Gastroesophageal sphincter (tissue), 4 donors: ENCODE results near the gene SSTR4. TPM values are rescaled to one million over a fixed set of nuclear protein-coding genes. Genes with fewer than 3 reads are reported as not detected.

Source experiments
- ATAC-seq: fragments of 150-250 bp; one replicate; pipeline ENCODE4 v1.9.1; 2016; ENCODE audit warnings: mild to moderate bottlenecking, moderate library complexity
- H3K27ac ChIP-seq, 4 donors: fragments of 200-600 bp; sonication (generic) in 3 of 4; 1 replicate in 3 of 4; 2 replicates in 1 of 4; pipeline ENCODE4 v1.5.1; 2016 to 2019
- H3K27me3 ChIP-seq: fragments of 200-600 bp; sonication (generic); one replicate; pipeline ENCODE4 v1.5.1; 2019
- H3K36me3 ChIP-seq, 2 donors: fragments of 200-600 bp; sonication (generic); one replicate each; pipeline ENCODE4 v1.5.1; 2019; ENCODE audit warnings: control low read depth in 1 of 2
- H3K4me1 ChIP-seq, 3 donors: fragments of 200-600 bp; sonication (generic); 1 replicate in 2 of 3; 2 replicates in 1 of 3; pipeline ENCODE4 v1.5.1; 2016 to 2019; ENCODE audit warnings: control low read depth in 2 of 3
- H3K4me3 ChIP-seq, 2 donors: fragments of 200-600 bp; sonication (generic); one replicate each; pipeline ENCODE4 v1.5.1; 2019; ENCODE audit warnings: mild to moderate bottlenecking in 1 of 2, moderate library complexity in 1 of 2
- H3K9me3 ChIP-seq, 3 donors: fragments of 200-600 bp; sonication (generic); one replicate each; pipeline ENCODE4 v1.5.1; 2017 to 2019; ENCODE audit warnings: control low read depth in 2 of 3
- EP300 ChIP-seq: sonication (generic); formaldehyde crosslinking; IDR thresholded peaks from one replicate; pipeline ENCODE4 v1.6.1; 2017; ENCODE audit warnings: antibody characterized with exemption, mild to moderate bottlenecking
- POLR2A ChIP-seq, 2 donors: fragments of 450-650 bp; IDR thresholded peaks; one replicate each; pipeline ENCODE4 v1.6.1; 2017; ENCODE audit warnings: antibody characterized with exemption in 2 of 2, mild to moderate bottlenecking in 2 of 2, moderate library complexity in 1 of 2
- POLR2AphosphoS5 ChIP-seq: sonication (generic); formaldehyde crosslinking; IDR thresholded peaks from one replicate; pipeline ENCODE4 v1.6.1; 2017; ENCODE audit warnings: antibody characterized with exemption
- WGBS, 2 donors: methylation state at CpG; one replicate each; pipeline ENCODE4 v1.1.5; 2018; ENCODE audit warnings: low coverage in 1 of 2; 5-methylcytosine and 5-hydroxymethylcytosine counted together
- total RNA-seq, 4 donors: library from RNA; depleted of rRNA; stranded (reverse); fragments of >200 nt; gene quantifications; one replicate each; pipeline ENCODE4 v1.1.0, GENCODE V29; 2016
- TF ChIP-seq, protein P1 (sequence below), 4 experiments: fragments of 200-600 bp in 2 of 4; fragments of 450-650 bp in 2 of 4; sonication (generic) in 1 of 4; IDR thresholded peaks; one replicate each; pipeline ENCODE4 v1.5.1; 2017 to 2019; ENCODE audit warnings: antibody characterized with exemption in 4 of 4, mild to moderate bottlenecking in 2 of 4, moderate library complexity in 2 of 4

The SSTR4 gene
- total RNA-seq, 4 donors from 2014 or later, result 0.58 TPM; not detected in 3

DNA sequence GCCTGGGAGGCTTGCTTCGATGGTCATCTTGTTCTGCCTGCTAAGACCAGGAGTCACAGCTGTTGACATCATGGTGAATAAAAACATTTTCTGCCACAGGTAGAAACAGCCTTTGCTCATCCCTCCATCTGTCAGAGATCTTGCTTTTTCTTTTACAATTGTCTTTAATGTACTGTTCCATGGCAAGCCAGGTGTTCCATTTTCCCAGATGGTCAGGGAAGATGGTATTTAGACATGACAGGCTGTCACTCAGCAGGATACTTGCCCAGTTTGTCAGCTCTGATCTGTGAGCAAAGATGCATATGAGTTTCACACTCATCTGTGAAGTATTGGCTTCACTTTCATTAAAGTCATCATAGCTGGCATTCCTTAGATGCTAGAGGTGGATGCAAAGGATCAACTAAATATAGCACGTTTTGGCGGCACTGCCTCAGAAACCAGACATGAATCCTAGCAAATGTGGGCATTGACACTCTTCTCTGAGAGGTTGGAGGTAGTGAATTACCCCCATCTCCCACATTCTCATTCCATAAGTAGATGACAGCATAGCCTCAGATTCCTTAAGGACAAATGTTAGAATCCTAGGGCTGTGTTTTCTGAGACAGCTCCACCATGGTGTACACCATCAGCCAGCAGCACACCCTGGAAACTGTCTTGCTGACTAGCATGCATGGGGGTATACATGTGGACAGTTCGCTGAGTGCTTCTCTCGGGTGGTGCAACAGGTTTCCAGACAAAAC lies 4.2 kb downstream of the SSTR4 start:
- WGBS, 2 donors, result 100% methylated on average over 1 of the region's 5 CpGs; no CpG with 5 or more reads in 1 of the 2 donors
- no peak for TF ChIP-seq POLR2A (IDR thresholded peaks at IDR 0.05)
- TF ChIP-seq EP300, result no peak
- Histone ChIP-seq H3K27ac (no peak overlapping the region), H3K36me3 (no peaks in the 10 kb centered on the region), H3K27me3 (peaks cover 81% of the 10 kb centered on the region), H3K9me3 (no peaks in the 10 kb centered on the region), H3K4me1 (peaks cover 0 to 10% (median 0%) of the 10 kb centered on the region in 3 donors), H3K4me3 (no peak overlapping the region)
- ATAC-seq, result no peak

DNA sequence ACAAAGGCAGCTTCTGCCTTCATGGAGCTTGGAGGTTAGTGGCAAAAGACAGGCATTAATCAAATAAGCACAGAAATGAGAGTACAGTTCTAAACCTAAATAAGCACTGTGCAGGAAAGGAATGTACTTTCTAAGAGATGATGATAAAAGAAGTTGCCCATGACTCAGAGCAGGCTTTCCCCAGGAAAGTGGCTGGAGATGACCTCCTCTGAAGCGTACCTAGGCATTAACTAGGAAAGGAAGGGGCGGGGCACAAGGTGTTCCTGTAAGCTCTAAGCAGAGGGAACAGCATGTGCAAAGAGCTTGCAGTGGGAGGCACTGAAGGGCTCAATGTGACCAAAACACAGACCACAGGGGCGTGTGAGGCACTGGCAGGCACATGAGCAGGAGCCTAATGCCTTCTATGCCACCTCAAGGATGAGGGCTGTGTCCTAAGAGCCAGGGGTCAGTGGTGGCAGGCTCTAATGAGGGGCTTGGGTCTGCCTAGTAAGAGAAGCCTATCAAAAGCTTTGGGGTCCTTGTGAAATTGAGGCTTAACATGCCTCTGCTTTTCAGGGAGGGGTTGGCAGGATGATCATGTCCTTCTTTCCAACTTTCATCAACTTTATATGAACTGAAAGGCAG lies 4.9 kb downstream of the SSTR4 start:
- peaks cover 81% of the 10 kb centered on the region for H3K27me3 ChIP-seq
- H3K4me3 ChIP-seq, result no peak overlapping the region
- ATAC-seq, result no peak
- H3K27ac ChIP-seq, result no peak overlapping the region
- no peak for TF ChIP-seq POLR2A (IDR thresholded peaks at IDR 0.05)
- TF ChIP-seq, protein P1, sequence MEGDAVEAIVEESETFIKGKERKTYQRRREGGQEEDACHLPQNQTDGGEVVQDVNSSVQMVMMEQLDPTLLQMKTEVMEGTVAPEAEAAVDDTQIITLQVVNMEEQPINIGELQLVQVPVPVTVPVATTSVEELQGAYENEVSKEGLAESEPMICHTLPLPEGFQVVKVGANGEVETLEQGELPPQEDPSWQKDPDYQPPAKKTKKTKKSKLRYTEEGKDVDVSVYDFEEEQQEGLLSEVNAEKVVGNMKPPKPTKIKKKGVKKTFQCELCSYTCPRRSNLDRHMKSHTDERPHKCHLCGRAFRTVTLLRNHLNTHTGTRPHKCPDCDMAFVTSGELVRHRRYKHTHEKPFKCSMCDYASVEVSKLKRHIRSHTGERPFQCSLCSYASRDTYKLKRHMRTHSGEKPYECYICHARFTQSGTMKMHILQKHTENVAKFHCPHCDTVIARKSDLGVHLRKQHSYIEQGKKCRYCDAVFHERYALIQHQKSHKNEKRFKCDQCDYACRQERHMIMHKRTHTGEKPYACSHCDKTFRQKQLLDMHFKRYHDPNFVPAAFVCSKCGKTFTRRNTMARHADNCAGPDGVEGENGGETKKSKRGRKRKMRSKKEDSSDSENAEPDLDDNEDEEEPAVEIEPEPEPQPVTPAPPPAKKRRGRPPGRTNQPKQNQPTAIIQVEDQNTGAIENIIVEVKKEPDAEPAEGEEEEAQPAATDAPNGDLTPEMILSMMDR (IDR thresholded peaks at IDR 0.05), result no peak
- TF ChIP-seq POLR2AphosphoS5, result no peak
- no peak for TF ChIP-seq EP300
- no peaks in the 10 kb centered on the region for H3K9me3 ChIP-seq
- WGBS, 2 donors, result 29 to 50% methylated on average over 1 of the region's 3 CpGs
- H3K4me1 ChIP-seq, result peaks cover 0 to 7% (median 0%) of the 10 kb centered on the region in 3 donors
- H3K36me3 ChIP-seq, result no peaks in the 10 kb centered on the region

DNA sequence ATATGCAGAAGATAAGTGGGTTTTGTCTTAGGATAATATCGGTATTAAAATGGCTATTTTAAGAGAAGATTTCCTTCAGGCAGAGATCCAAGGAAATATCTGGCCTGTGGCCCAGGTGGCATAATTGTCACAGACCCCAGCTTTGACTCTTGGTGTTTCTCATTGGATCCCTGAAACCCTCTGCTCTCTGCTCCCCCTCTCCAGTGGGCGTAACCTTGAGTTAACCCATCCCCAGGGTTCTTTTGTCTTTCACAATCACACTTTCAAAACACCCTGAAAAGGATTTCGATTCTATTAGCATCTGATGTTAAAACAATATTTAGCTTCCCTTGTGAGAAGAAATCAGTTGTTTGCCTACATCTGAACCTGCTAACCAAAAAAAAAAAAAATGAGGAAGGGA lies 7.2 kb downstream of the SSTR4 start:
- Histone ChIP-seq H3K27ac (no peak overlapping the region), H3K27me3 (peaks cover 80% of the 10 kb centered on the region), H3K9me3 (no peaks in the 10 kb centered on the region), H3K4me1 (peaks cover 0 to 10% (median 0%) of the 10 kb centered on the region in 3 donors), H3K4me3 (no peak overlapping the region), H3K36me3 (no peaks in the 10 kb centered on the region)
- WGBS, 2 donors, result 67% methylated on average over 2 to 3 of the region's 3 CpGs
- no peak for TF ChIP-seq POLR2A (IDR thresholded peaks at IDR 0.05)
- no peak for ATAC-seq

DNA sequence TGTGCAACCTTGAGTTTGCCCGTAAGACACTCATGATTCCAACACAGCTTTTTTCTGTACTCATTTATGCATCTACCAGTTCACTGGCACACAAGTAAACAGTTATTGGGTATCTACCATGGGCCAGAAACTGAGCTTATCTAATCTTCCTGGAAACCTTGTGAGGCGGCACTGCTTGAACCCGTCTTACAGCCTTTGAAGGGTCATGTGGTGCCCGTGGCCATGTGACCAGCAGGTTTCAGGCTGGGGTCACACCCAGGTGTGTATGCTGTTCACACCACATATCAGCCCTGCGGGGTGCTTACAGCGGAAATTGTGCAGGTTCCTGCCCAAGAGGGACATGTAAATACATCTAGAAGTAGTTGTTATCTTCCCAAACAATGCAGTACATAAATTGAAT lies 8.3 kb downstream of the SSTR4 start:
- H3K27me3 ChIP-seq, result peaks cover 87% of the 10 kb centered on the region
- ATAC-seq, result no peak
- no peaks in the 10 kb centered on the region for H3K9me3 ChIP-seq
- no peak for TF ChIP-seq POLR2AphosphoS5
- TF ChIP-seq, protein P1 (IDR thresholded peaks at IDR 0.05), result no peak
- no peak for TF ChIP-seq EP300
- no peak for TF ChIP-seq POLR2A (IDR thresholded peaks at IDR 0.05)
- H3K27ac ChIP-seq, result no peak overlapping the region
- WGBS, 2 donors, result 93% methylated on average over 6 of the region's 6 CpGs; no CpG with 5 or more reads in 1 of the 2 donors
- H3K36me3 ChIP-seq, result no peaks in the 10 kb centered on the region
- no peak overlapping the region for H3K4me3 ChIP-seq
- H3K4me1 ChIP-seq, result peaks cover 0 to 21% (median 5%) of the 10 kb centered on the region in 3 donors

DNA sequence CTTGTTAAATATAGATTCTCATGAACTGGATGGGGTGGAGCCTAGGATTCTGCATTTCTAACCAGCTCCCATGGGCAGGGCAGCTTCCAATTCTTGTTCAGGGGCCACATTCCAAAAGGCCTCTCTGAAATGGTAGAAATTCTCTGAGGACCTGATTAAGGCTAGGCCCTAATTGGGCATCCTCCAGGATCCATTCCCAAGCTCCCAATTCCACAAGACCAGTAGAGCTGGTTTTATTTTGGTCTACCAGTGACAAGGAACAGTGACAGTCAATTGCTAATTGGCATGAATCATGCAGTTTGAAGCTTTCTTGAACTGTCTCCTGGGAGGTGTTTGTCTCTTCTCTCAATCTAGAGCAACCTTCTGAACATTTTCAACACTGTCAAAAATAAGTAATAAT lies 11.3 kb downstream of the SSTR4 start:
- ATAC-seq, result no peak
- Histone ChIP-seq H3K9me3 (no peaks in the 10 kb centered on the region), H3K27me3 (peaks cover 93% of the 10 kb centered on the region), H3K4me1 (peaks cover 0 to 51% (median 11%) of the 10 kb centered on the region in 3 donors), H3K36me3 (no peaks in the 10 kb centered on the region), H3K4me3 (peak overlapping the region in 1 of 2 donors; percentile 58), H3K27ac (no peak overlapping the region)
- TF ChIP-seq, protein P1 (IDR thresholded peaks at IDR 0.05), result no peak
- TF ChIP-seq EP300, result no peak
- TF ChIP-seq POLR2AphosphoS5, result no peak
- TF ChIP-seq POLR2A (IDR thresholded peaks at IDR 0.05), result no peak
